MCF 10A (cell line): ENCODE data around the gene TMEM131. TPM values are rescaled to one million over a fixed set of nuclear protein-coding genes. Genes with fewer than 3 reads are reported as not detected.

Experiments
- BruUV-seq: library from RNA; stranded (reverse); fragments of 400-500 nt; replicated peaks from 2 replicates; lab custom pipeline; 2021; lab: Mats Ljungman, UMichigan
- CTCF ChIA-PET: fragments of 300-600 bp; sonication (Branson Sonifier 250); formaldehyde crosslinking; extraction: SDS; loops from one replicate; lab custom pipeline; 2021; ENCODE audit warnings: antibody characterized with exemption, inconsistent platforms; lab: Yijun Ruan, JAX
- POLR2A ChIA-PET: fragments of 300-600, 350-650 bp; sonication (Branson Sonifier 250); formaldehyde crosslinking; extraction: SDS; loops from one replicate; lab custom pipeline; 2020; ENCODE audit warnings: antibody characterized with exemption, inconsistent platforms; lab: Yijun Ruan, JAX
- DNase-seq: peaks from one replicate; pipeline ENCODE4 v3.0.0-alpha.2; 2018; ENCODE audit not compliant: unreplicated experiment
- H3K27ac Mint-ChIP-seq: one replicate; pipeline ENCODE4 v1.8.0; 2022; ENCODE audit warnings: mild to moderate bottlenecking, low read depth, mixed read lengths; ENCODE audit not compliant: unreplicated experiment
- H3K27me3 Mint-ChIP-seq: one replicate; pipeline ENCODE4 v1.8.0; 2022; ENCODE audit warnings: mixed read lengths; ENCODE audit not compliant: insufficient read depth, unreplicated experiment
- H3K36me3 Mint-ChIP-seq: one replicate; pipeline ENCODE4 v1.8.0; 2022; ENCODE audit warnings: mild to moderate bottlenecking, moderate library complexity, mixed read lengths; ENCODE audit not compliant: insufficient read depth, unreplicated experiment
- H3K4me1 Mint-ChIP-seq: one replicate; pipeline ENCODE4 v1.8.0; 2022; ENCODE audit warnings: mixed read lengths; ENCODE audit not compliant: insufficient read depth, unreplicated experiment
- H3K4me3 Mint-ChIP-seq: one replicate; pipeline ENCODE4 v1.8.0; 2022; ENCODE audit warnings: mild to moderate bottlenecking, moderate library complexity, mixed read lengths; ENCODE audit not compliant: unreplicated experiment
- H3K9me3 Mint-ChIP-seq: one replicate; pipeline ENCODE4 v1.8.0; 2022; ENCODE audit warnings: mixed read lengths; ENCODE audit not compliant: unreplicated experiment
- intact Hi-C: fragments of 100-400 bp; cut with micrococcal nuclease; formaldehyde crosslinking; loops from 2 replicates; pipeline ENCODE4 v1.14.1; 2022
- total RNA-seq: library from RNA; stranded (reverse); gene quantifications from 2 replicates; pipeline ENCODE4 v1.2.3, GENCODE V29; 2022
- TF ChIP-seq, protein P1 (sequence below): fragments of 200-600 bp; IDR thresholded peaks from one replicate; pipeline ENCODE4 v1.8.0; 2022; ENCODE audit warnings: antibody characterized with exemption, mild to moderate bottlenecking; ENCODE audit not compliant: unreplicated experiment

TMEM131 gene
- total RNA-seq, 1 experiment from 2014 or later: 42.2 TPM

DNA sequence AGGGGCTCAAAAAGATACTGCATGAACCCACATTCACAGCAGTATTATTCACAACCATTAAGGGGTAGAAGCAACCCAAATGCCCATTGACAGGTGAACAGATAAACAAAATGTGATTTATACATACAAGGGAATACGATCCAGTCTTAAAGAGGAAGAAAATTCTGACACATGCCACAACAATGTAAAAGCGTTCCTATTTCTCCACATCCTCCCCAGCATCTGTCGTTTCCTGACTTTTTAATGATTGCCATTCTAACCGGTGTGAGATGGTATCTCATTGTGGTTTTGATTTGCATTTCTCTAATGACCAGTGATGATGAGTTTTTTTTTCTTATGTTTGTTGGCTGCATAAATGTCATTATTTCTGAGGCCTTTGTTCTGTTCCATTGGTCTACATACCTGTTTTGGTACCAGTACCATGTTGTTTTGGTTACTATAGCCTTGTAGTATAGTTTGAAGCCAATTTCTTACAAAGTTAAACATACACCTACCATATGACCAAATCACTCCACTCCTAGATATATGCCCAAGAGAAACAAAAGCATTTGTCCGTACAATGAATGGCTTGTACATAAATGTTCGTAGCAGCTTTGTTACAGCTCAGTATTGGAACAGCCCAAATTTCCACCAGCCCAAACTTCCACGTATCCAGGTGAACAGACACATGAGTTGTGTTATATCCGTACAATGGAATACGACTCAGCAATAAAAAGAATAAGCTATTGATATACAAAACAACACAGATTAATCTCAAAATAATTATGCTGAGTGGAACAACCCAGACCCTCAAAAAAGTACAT, 85.1 kb downstream of the TMEM131 start:
- H3K27ac Mint-ChIP-seq: no peak overlapping the region
- H3K27me3 Mint-ChIP-seq: no peaks in the 10 kb centered on the region
- intact Hi-C loops: no loop called here
- peaks cover 14% of the 10 kb centered on the region for H3K36me3 Mint-ChIP-seq
- TF ChIP-seq, protein P1, sequence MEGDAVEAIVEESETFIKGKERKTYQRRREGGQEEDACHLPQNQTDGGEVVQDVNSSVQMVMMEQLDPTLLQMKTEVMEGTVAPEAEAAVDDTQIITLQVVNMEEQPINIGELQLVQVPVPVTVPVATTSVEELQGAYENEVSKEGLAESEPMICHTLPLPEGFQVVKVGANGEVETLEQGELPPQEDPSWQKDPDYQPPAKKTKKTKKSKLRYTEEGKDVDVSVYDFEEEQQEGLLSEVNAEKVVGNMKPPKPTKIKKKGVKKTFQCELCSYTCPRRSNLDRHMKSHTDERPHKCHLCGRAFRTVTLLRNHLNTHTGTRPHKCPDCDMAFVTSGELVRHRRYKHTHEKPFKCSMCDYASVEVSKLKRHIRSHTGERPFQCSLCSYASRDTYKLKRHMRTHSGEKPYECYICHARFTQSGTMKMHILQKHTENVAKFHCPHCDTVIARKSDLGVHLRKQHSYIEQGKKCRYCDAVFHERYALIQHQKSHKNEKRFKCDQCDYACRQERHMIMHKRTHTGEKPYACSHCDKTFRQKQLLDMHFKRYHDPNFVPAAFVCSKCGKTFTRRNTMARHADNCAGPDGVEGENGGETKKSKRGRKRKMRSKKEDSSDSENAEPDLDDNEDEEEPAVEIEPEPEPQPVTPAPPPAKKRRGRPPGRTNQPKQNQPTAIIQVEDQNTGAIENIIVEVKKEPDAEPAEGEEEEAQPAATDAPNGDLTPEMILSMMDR: no peak
- no peak overlapping the region for H3K4me3 Mint-ChIP-seq
- no peaks in the 10 kb centered on the region for H3K9me3 Mint-ChIP-seq
- POLR2A ChIA-PET: no interaction called here
- no peaks in the 10 kb centered on the region for H3K4me1 Mint-ChIP-seq
- CTCF ChIA-PET: interaction anchor here (0.6 kb wide), 1 partner anchor 486 kb away, joined by 3 read pairs; no protein-coding TSS in a partner anchor
- DNase-seq: no peak
- BruUV-seq: no TSS peak

DNA sequence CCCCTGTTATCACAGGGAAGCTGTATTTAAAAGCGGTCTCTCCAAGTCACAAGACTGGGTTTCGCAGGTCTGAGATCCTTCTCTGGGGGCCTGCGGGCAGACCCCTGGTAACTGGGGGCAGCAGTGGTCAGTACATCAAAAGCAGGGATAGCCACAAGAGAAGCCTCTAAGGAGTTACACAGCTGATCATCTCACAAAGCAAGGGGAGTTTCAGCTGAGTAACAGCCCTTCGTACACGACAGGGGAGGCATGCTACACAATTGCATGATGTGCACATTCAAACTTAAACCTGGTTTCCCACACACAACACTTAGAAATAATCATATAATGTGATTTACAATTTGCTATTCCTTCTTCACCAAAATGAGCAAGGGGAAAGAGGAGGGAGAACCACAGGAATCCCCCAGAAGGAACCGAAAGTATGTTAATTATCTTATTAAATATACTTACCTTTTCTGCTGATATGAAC, 87.5 kb downstream of the TMEM131 start:
- ChIA-PET POLR2A (no interaction called here), CTCF (interaction anchor here (0.6 kb wide), 1 partner anchor 22 kb away, joined by 4 read pairs; no protein-coding TSS in a partner anchor)
- intact Hi-C loops: no loop called here
- Mint-ChIP-seq H3K27ac (no peak overlapping the region), H3K9me3 (no peaks in the 10 kb centered on the region), H3K4me3 (no peak overlapping the region), H3K4me1 (no peaks in the 10 kb centered on the region), H3K36me3 (peaks cover 15% of the 10 kb centered on the region), H3K27me3 (no peaks in the 10 kb centered on the region)
- no TSS peak for BruUV-seq
- no peak for DNase-seq
- TF ChIP-seq, protein P1: no peak

DNA sequence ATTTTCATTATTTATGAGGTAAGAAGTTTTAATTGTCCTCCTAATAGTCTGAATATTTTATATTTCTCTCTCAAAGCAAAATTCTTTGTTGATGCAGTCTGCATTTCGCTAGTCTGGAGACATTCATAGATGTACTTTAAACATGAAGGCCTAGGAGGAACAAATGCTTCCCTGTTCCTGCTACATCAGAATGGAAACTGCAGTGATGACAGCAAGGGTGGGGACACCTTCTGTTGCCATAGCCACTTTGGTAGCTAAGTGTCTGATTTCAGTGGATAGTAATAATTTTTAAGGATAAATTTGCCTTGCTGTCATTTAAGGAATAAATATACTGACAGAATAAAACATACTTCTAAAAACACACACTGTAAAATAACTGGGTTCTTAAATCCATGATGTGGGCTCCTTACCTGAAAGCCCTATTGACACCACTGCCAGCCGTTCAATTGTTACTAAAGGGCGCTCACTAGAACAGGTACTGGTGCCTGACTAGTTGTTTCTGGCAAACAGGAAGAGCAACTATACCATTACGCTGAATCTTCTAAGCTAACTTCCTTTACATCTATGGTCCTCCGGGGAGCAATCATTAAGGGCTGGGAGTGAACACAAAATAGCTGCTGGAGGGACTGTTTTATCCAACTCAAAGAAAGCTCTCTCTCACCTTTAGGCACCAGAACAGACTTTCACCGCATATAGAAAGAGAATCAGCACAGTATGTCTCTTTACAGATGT, 88.2 kb downstream of the TMEM131 start:
- H3K27me3 Mint-ChIP-seq: no peaks in the 10 kb centered on the region
- TF ChIP-seq, protein P1: no peak
- H3K9me3 Mint-ChIP-seq: no peaks in the 10 kb centered on the region
- H3K27ac Mint-ChIP-seq: no peak overlapping the region
- H3K4me1 Mint-ChIP-seq: no peaks in the 10 kb centered on the region
- DNase-seq: no peak
- H3K36me3 Mint-ChIP-seq: peaks cover 19% of the 10 kb centered on the region
- H3K4me3 Mint-ChIP-seq: no peak overlapping the region
- CTCF ChIA-PET: interaction anchor here (0.6 kb wide), 2 partner anchors 22 to 97 kb away, joined by 3 to 4 read pairs; no protein-coding TSS in a partner anchor
- POLR2A ChIA-PET: no interaction called here
- intact Hi-C loops: no loop called here
- no TSS peak for BruUV-seq

DNA sequence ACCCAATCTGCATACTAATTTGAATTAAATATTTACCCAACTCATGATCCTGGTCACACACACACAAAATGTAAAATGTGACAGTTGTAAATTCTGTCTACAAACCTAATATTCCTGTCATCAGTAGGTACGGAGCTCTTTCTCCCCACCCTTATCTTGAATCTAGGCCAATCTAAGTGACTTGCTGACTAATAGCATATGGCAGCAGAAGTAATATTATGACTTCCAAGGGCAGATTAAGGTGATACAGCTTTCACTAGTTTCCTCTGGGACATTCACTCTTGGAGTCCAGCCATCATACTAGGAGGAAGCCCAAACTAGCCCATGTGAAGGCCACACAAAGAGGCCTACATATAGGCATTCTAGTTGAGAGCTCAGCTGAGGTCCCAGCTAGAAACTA, 89.4 kb downstream of the TMEM131 start:
- Mint-ChIP-seq H3K9me3 (no peaks in the 10 kb centered on the region), H3K27me3 (no peaks in the 10 kb centered on the region), H3K4me3 (no peak overlapping the region), H3K27ac (no peak overlapping the region), H3K36me3 (peaks cover 19% of the 10 kb centered on the region), H3K4me1 (peaks cover 6% of the 10 kb centered on the region)
- POLR2A ChIA-PET: interaction anchor here (0.7 kb wide), 1 partner anchor 153 kb away, joined by 3 read pairs; no protein-coding TSS in a partner anchor
- CTCF ChIA-PET: interaction anchor here (0.6 to 1.0 kb wide), 2 partner anchors 12 to 479 kb away, joined by 3 read pairs; no protein-coding TSS in a partner anchor
- TF ChIP-seq, protein P1: no peak
- intact Hi-C loops: no loop called here
- no TSS peak for BruUV-seq
- DNase-seq: no peak
